HUES48 (cell line): ENCODE measurements around the gene JAKMIP1.

Experiments used
- H3K27ac ChIP-seq: one replicate; pipeline ENCODE4 v1.7.0; 2013; ENCODE audit warnings: low read depth, low read length, inconsistent platforms
- H3K27me3 ChIP-seq: 2 replicates; pipeline ENCODE4 v1.6.1; 2013; ENCODE audit warnings: mild to moderate bottlenecking, low read length; ENCODE audit not compliant: control insufficient read depth, insufficient read depth
- H3K36me3 ChIP-seq: 2 replicates; pipeline ENCODE4 v1.6.1; 2013; ENCODE audit warnings: low read length; ENCODE audit not compliant: control insufficient read depth, insufficient read depth
- H3K4me1 ChIP-seq: 2 replicates; pipeline ENCODE4 v1.6.1; 2013; ENCODE audit warnings: mild to moderate bottlenecking, low read length; ENCODE audit not compliant: control insufficient read depth, insufficient read depth
- H3K4me3 ChIP-seq: 2 replicates; pipeline ENCODE4 v1.5.1; 2013; ENCODE audit warnings: mild to moderate bottlenecking, low read depth, low read length
- H3K9ac ChIP-seq: 2 replicates; pipeline ENCODE4 v1.6.1; 2013; ENCODE audit warnings: mild to moderate bottlenecking, low read depth, low read length, moderate library complexity
- H3K9me3 ChIP-seq: 2 replicates; pipeline ENCODE4 v1.6.1; 2013; ENCODE audit warnings: low read length; ENCODE audit not compliant: control insufficient read depth, insufficient read depth

The JAKMIP1 gene

DNA sequence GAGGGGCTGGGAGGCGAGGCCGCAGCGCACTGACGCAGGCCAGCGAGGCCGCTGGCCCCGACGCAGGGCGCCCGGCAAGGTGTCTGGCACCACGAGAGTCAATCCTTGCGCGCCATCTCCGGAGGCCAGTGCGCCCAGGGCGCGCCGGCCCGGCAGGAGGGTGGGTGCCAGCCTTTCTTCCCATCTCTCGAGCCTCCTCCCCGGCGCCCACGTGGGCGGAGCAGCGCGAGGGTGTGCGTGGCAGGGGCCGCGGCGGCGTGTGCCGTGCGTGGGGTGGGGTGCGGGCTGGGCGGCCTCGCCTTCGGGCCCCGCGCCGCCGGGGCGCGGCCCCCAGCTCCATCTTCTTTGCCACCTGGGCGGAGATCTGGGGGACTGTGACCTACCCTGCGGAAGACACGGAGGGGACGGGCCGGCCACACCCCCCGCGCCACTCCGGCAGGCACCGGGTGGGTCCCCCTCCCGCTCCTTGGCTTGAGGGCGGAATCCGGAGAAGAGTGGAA lies 877 bp downstream of the JAKMIP1 start:
- H3K9me3 ChIP-seq: no peaks in the 10 kb centered on the region
- H3K4me1 ChIP-seq: peaks cover 27% of the 10 kb centered on the region
- no peak overlapping the region for H3K9ac ChIP-seq
- peak overlapping the region; percentile 73 for H3K4me3 ChIP-seq
- no peaks in the 10 kb centered on the region for H3K36me3 ChIP-seq
- peaks cover 13% of the 10 kb centered on the region for H3K27me3 ChIP-seq
- no peak overlapping the region for H3K27ac ChIP-seq

GRCh38 chr4:6198768-6199421 lies 1.5 kb downstream of the JAKMIP1 start:
- no peak overlapping the region for H3K27ac ChIP-seq
- H3K9ac ChIP-seq: no peak overlapping the region
- no peaks in the 10 kb centered on the region for H3K9me3 ChIP-seq
- H3K4me1 ChIP-seq: peaks cover 27% of the 10 kb centered on the region
- H3K27me3 ChIP-seq: peaks cover 13% of the 10 kb centered on the region
- H3K4me3 ChIP-seq: peak overlapping the region; percentile 73
- no peaks in the 10 kb centered on the region for H3K36me3 ChIP-seq

DNA sequence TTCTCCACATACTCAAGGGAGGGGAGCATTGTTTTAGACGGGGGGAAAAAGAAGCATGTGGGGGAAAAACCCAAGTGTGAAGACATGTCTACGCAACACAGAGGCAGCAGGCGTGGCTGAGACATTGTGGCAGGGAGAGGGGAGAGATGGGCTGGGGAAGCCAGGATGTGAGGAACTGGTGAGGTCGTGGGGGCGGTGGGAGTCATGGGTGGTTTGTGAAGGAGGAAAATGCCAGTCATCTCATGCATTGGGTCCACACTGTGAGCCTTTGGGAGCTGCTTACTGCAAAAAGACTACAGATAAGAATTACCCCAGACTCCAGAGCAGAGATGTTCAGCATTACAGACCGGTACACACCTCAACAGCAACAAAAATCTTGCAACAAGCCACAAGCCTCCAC lies 2.1 kb downstream of the JAKMIP1 start:
- Histone ChIP-seq H3K27me3 (peaks cover 13% of the 10 kb centered on the region), H3K9me3 (no peaks in the 10 kb centered on the region), H3K9ac (no peak overlapping the region), H3K27ac (no peak overlapping the region), H3K4me1 (peaks cover 27% of the 10 kb centered on the region), H3K4me3 (no peak overlapping the region), H3K36me3 (no peaks in the 10 kb centered on the region)

GRCh38 chr4:6197433-6198174 lies 2.7 kb downstream of the JAKMIP1 start:
- H3K27ac ChIP-seq: no peak overlapping the region
- H3K9ac ChIP-seq: no peak overlapping the region
- H3K36me3 ChIP-seq: no peaks in the 10 kb centered on the region
- peaks cover 13% of the 10 kb centered on the region for H3K27me3 ChIP-seq
- no peaks in the 10 kb centered on the region for H3K9me3 ChIP-seq
- H3K4me1 ChIP-seq: peaks cover 27% of the 10 kb centered on the region
- H3K4me3 ChIP-seq: no peak overlapping the region

- Histone ChIP-seq H3K4me1 (peaks cover 27% of the 10 kb centered on the region), H3K27me3 (peaks cover 12% of the 10 kb centered on the region), H3K27ac (no peak overlapping the region), H3K9me3 (no peaks in the 10 kb centered on the region), H3K36me3 (no peaks in the 10 kb centered on the region), H3K4me3 (no peak overlapping the region), H3K9ac (no peak overlapping the region)
Measured at GRCh38 chr4:6196871-6197270, 3.5 kb downstream of the JAKMIP1 start.

DNA sequence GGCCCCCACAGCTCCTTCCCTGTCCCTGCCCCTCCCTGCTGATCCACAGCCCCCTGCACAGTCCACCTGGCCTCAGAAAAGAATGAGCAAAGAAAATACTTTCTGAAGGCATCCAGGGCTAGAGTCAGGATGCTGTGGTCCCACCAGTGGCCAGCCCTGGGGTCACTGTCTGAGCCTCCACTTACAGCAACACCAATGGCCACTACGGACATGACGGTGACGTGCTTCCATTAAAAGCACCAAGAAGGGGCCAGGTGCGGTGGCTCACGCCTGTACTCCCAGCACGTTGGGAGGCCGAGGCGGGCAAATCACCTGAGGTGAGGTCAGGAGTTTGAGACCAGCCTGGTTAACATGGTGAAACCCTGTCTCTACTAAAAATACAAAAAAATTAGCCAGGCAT lies 4.0 kb downstream of the JAKMIP1 start:
- Histone ChIP-seq H3K27me3 (peaks cover 7% of the 10 kb centered on the region), H3K27ac (no peak overlapping the region), H3K4me3 (no peak overlapping the region), H3K9ac (no peak overlapping the region), H3K9me3 (no peaks in the 10 kb centered on the region), H3K36me3 (no peaks in the 10 kb centered on the region), H3K4me1 (peaks cover 27% of the 10 kb centered on the region)

- H3K36me3 ChIP-seq: no peaks in the 10 kb centered on the region
- no peak overlapping the region for H3K27ac ChIP-seq
- H3K9ac ChIP-seq: no peak overlapping the region
- H3K4me3 ChIP-seq: no peak overlapping the region
- no peaks in the 10 kb centered on the region for H3K9me3 ChIP-seq
- H3K4me1 ChIP-seq: peaks cover 27% of the 10 kb centered on the region
- H3K27me3 ChIP-seq: peaks cover 3% of the 10 kb centered on the region; the same call in 1 of the 2 replicates
Measured at GRCh38 chr4:6195602-6196319, 4.6 kb downstream of the JAKMIP1 start.

GRCh38 chr4:6194458-6195195 lies 5.7 kb downstream of the JAKMIP1 start:
- H3K4me3 ChIP-seq: no peak overlapping the region
- peaks cover 3% of the 10 kb centered on the region; the same call in 1 of the 2 replicates for H3K27me3 ChIP-seq
- H3K36me3 ChIP-seq: no peaks in the 10 kb centered on the region
- no peaks in the 10 kb centered on the region for H3K9me3 ChIP-seq
- no peak overlapping the region for H3K9ac ChIP-seq
- peaks cover 27% of the 10 kb centered on the region for H3K4me1 ChIP-seq
- no peak overlapping the region for H3K27ac ChIP-seq

DNA sequence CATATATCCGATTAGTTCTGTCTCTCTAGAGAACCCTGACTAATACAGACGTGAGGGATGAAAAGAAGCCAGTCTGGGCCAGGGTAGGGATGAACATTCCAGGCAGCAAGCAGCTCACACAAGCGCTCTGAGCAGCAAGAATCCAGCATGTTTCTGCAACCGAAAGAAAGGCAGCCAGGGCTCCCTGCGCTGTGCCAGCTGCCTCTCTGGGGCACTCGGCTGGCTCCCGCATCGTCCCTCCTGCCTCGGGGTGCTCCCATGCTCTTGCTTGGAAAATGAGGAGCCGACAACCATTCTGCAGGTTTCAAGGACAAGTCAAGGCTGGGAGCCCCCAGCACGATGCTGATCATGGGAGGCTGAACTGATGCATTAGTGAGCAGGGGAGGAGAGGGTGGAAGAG lies 7.0 kb downstream of the JAKMIP1 start:
- H3K36me3 ChIP-seq: no peaks in the 10 kb centered on the region
- no peak overlapping the region for H3K27ac ChIP-seq
- H3K4me3 ChIP-seq: no peak overlapping the region
- no peaks in the 10 kb centered on the region for H3K9me3 ChIP-seq
- peaks cover 30% of the 10 kb centered on the region for H3K4me1 ChIP-seq
- peaks cover 3% of the 10 kb centered on the region; the same call in 1 of the 2 replicates for H3K27me3 ChIP-seq
- H3K9ac ChIP-seq: no peak overlapping the region

DNA sequence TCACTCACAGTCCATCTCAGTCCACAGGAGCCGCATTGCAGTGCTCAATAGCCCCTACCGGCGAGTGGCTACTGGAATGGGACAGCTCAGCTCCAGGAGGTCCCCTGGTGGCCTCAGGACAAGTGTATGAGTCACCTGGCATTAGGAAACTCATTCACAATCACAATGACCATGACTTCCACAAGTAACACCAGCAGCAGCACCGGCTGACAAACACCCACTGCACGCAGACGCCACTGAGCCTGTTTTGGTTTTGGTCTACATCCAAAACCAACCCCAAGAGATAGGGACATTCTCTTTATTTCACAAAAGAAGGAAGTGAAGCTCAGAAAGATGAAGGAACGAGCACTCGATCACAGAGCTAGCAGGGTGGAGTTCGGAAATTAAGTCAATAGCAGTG lies 8.1 kb downstream of the JAKMIP1 start:
- no peak overlapping the region for H3K9ac ChIP-seq

More for the DNA sequence above, 8.1 kb downstream of the JAKMIP1 start:
- no peak overlapping the region for H3K27ac ChIP-seq
- H3K9me3 ChIP-seq: no peaks in the 10 kb centered on the region
- H3K4me1 ChIP-seq: peaks cover 20% of the 10 kb centered on the region
- H3K36me3 ChIP-seq: no peaks in the 10 kb centered on the region
- no peak overlapping the region for H3K4me3 ChIP-seq
- no peaks in the 10 kb centered on the region for H3K27me3 ChIP-seq
